Measurements from ENCODE around the gene IL24. TPM values are rescaled to one million over a fixed set of nuclear protein-coding genes. Genes with fewer than 3 reads are reported as not detected.

IL24 gene
- total and polyA plus RNA-seq, 9 donors: 0.11 to 0.30 (median 0.15) TPM; not detected in 2

DNA sequence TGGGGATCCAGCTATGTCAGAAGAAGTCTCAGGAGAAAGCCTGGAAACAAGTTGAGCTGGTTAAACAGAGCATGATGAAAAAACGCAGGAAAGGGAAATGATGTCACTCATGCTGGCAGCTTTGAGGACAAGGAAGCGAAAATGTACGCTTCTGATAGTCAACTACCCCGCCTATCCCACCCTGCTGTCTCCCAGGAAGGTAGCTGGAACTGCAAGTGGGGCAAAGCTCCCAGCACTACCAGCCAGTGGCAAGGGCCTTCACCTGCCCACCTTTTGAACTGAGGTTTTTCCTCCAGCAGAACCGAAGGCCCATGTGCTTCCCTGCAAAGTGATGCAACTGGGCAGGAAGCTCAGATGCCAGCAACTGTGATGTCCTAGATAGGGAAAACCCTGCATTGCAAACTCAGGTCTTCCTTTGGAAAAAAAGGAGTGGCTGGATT is 38.1 kb upstream of the IL24 start:
- H3K36me3 ChIP-seq (ENCODE audit: control insufficient read depth, insufficient read depth, low read length): no peaks in the 10 kb centered on the region
- H3K27ac ChIP-seq (ENCODE audit: low read length): no peak overlapping the region
- DNase-seq: peak; percentile 59
- 45% methylated on average over 3 of the region's 5 CpGs for WGBS (ENCODE audit: insufficient coverage)
- H3K9me3 ChIP-seq (replicated peaks; ENCODE audit: control insufficient read depth, low read depth, low read length): no peaks in the 10 kb centered on the region
- no peak overlapping the region for H3K4me3 ChIP-seq (ENCODE audit: low read length)
- peaks cover 11% of the 10 kb centered on the region for H3K27me3 ChIP-seq (ENCODE audit: control insufficient read depth, insufficient read depth, low read length)
- no peaks in the 10 kb centered on the region for H3K4me1 ChIP-seq (ENCODE audit: control insufficient read depth, insufficient read depth, low read length)

- 82% methylated on average over 2 of the region's 4 CpGs for WGBS (ENCODE audit: insufficient coverage)
Measured at GRCh38 chr1:206860165-206860564, 37.1 kb upstream of the IL24 start.

DNA sequence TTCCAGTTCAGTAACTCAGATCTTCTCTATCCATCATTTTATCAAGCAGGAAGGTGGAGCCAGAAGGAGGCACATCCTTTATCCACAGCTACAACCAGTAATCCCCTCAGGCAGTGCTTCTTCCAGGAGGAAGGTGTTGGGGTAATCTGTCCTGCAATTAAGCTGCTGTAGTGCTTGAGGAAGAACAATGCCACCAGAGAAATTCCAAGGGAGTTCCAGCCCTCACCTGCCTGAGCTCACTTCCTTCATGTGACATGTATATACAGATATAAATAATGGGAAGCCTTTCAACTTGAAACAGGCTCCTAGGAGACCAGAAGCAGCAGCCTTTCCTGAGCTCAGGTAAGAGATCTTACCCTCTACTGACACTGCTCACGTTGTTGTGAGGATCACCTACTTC is 34.0 kb upstream of the IL24 start:
- H3K4me1 ChIP-seq (ENCODE audit: control insufficient read depth, insufficient read depth, low read length): no peaks in the 10 kb centered on the region
- H3K36me3 ChIP-seq (ENCODE audit: control insufficient read depth, insufficient read depth, low read length): no peaks in the 10 kb centered on the region
- no peaks in the 10 kb centered on the region for H3K9me3 ChIP-seq (replicated peaks; ENCODE audit: control insufficient read depth, low read depth, low read length)
- H3K27ac ChIP-seq (ENCODE audit: low read length): no peak overlapping the region
- no peak for DNase-seq
- 64% methylated on average over 1 of the region's 1 CpG for WGBS (ENCODE audit: insufficient coverage)
- no peak overlapping the region for H3K4me3 ChIP-seq (ENCODE audit: low read length)
- peaks cover 20% of the 10 kb centered on the region for H3K27me3 ChIP-seq (ENCODE audit: control insufficient read depth, insufficient read depth, low read length)

More at GRCh38 chr1:206860165-206860564, 37.1 kb upstream of the IL24 start:
- Histone ChIP-seq H3K9me3 (replicated peaks; ENCODE audit: control insufficient read depth, low read depth, low read length) (no peaks in the 10 kb centered on the region), H3K27ac (ENCODE audit: low read length) (no peak overlapping the region), H3K4me1 (ENCODE audit: control insufficient read depth, insufficient read depth, low read length) (no peaks in the 10 kb centered on the region), H3K36me3 (ENCODE audit: control insufficient read depth, insufficient read depth, low read length) (no peaks in the 10 kb centered on the region), H3K4me3 (ENCODE audit: low read length) (no peak overlapping the region), H3K27me3 (ENCODE audit: control insufficient read depth, insufficient read depth, low read length) (peaks cover 13% of the 10 kb centered on the region)
- no peak for DNase-seq

DNA sequence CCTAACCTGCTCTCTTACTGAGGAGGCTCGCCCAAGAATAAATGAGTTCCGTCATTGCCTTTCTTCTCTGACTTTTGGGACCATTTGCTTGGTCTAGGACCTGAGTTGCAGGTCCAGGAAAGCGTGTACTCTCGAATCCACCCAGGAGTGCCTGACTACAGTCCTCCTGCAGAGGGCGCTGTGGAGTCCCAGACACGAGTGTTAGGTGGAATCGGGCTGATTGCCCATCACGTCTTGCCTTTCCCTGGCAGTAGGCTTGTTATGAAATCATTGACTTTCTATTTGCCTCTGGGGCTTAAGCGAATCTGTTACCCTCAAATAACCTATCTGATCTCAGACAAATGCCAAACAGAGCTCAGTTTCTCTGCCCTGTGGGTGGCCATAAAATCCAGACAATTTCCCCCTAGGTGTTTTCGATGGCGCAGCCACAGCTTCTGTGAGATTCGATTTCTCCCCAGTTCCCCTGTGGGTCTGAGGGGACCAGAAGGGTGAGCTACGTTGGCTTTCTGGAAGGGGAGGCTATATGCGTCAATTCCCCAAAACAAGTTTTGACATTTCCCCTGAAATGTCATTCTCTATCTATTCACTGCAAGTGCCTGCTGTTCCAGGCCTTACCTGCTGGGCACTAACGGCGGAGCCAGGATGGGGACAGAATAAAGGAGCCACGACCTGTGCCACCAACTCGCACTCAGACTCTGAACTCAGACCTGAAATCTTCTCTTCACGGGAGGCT is 32.1 kb upstream of the IL24 start, which contains the start of gene IL20:
IL20 (plus strand) TSS at position 685 of the 733 bp plus-strand sequence. CDS start 230 bp downstream, outside the sequence.
- DNase-seq: peak; percentile 44
- Histone ChIP-seq H3K4me3 (ENCODE audit: low read length) (no peak within 1 kb of the TSS), H3K27ac (ENCODE audit: low read length) (no peak within 1 kb of the TSS), H3K36me3 (ENCODE audit: control insufficient read depth, insufficient read depth, low read length) (no peaks in the 10 kb centered on the region), H3K9me3 (replicated peaks; ENCODE audit: control insufficient read depth, low read depth, low read length) (no peaks in the 10 kb centered on the region), H3K4me1 (ENCODE audit: control insufficient read depth, insufficient read depth, low read length) (no peaks in the 10 kb centered on the region), H3K27me3 (ENCODE audit: control insufficient read depth, insufficient read depth, low read length) (peaks cover 16% of the 10 kb centered on the region)
- 40% methylated on average over 13 of the region's 19 CpGs for WGBS (ENCODE audit: insufficient coverage)

DNA sequence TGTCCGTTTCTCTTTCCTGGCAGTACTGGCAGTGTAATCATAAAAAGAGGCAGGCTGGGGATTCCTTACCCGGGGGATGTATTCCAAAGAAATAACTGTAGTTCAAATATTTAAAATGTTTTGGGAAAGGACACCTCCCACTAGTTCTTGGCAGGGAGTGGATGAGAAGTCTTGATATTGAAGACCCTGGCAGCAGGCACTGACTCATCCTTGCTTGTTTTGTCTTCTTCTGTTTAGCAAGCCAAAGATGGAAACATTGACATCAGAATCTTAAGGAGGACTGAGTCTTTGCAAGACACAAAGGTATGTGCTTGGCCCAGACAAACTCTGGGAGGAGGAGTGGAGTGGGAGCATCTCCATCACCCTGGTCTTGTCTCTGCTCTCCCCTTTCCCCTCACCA is 31.2 kb upstream of the IL24 start:
- no peaks in the 10 kb centered on the region for H3K4me1 ChIP-seq (ENCODE audit: control insufficient read depth, insufficient read depth, low read length)
- no peak overlapping the region for H3K4me3 ChIP-seq (ENCODE audit: low read length)
- no peaks in the 10 kb centered on the region for H3K9me3 ChIP-seq (replicated peaks; ENCODE audit: control insufficient read depth, low read depth, low read length)
- peaks cover 14% of the 10 kb centered on the region for H3K27me3 ChIP-seq (ENCODE audit: control insufficient read depth, insufficient read depth, low read length)
- DNase-seq: no peak
- no peaks in the 10 kb centered on the region for H3K36me3 ChIP-seq (ENCODE audit: control insufficient read depth, insufficient read depth, low read length)
- no CpG with 5 or more reads among the region's 2 CpGs for WGBS (ENCODE audit: insufficient coverage)
- no peak overlapping the region for H3K27ac ChIP-seq (ENCODE audit: low read length)

GRCh38 chr1:206867239-206867638 is 30.0 kb upstream of the IL24 start:
- Histone ChIP-seq H3K27me3 (ENCODE audit: control insufficient read depth, insufficient read depth, low read length) (peaks cover 10% of the 10 kb centered on the region), H3K4me3 (ENCODE audit: low read length) (no peak overlapping the region), H3K36me3 (ENCODE audit: control insufficient read depth, insufficient read depth, low read length) (no peaks in the 10 kb centered on the region), H3K4me1 (ENCODE audit: control insufficient read depth, insufficient read depth, low read length) (no peaks in the 10 kb centered on the region), H3K9me3 (replicated peaks; ENCODE audit: control insufficient read depth, low read depth, low read length) (no peaks in the 10 kb centered on the region), H3K27ac (ENCODE audit: low read length) (no peak overlapping the region)
- no peak for DNase-seq
- WGBS (ENCODE audit: insufficient coverage): 80% methylated on average over 1 of the region's 1 CpG

- no peak for DNase-seq
- no peaks in the 10 kb centered on the region for H3K9me3 ChIP-seq (replicated peaks; ENCODE audit: control insufficient read depth, low read depth, low read length)
- H3K4me1 ChIP-seq (ENCODE audit: control insufficient read depth, insufficient read depth, low read length): no peaks in the 10 kb centered on the region
- no peak overlapping the region for H3K4me3 ChIP-seq (ENCODE audit: low read length)
- H3K27me3 ChIP-seq (ENCODE audit: control insufficient read depth, insufficient read depth, low read length): peaks cover 10% of the 10 kb centered on the region
- no peaks in the 10 kb centered on the region for H3K36me3 ChIP-seq (ENCODE audit: control insufficient read depth, insufficient read depth, low read length)
- H3K27ac ChIP-seq (ENCODE audit: low read length): no peak overlapping the region
Measured at GRCh38 chr1:206867716-206868115, 29.5 kb upstream of the IL24 start.

GRCh38 chr1:206868264-206868663 is 29.0 kb upstream of the IL24 start:
- peaks cover 10% of the 10 kb centered on the region for H3K27me3 ChIP-seq (ENCODE audit: control insufficient read depth, insufficient read depth, low read length)
- no peaks in the 10 kb centered on the region for H3K9me3 ChIP-seq (replicated peaks; ENCODE audit: control insufficient read depth, low read depth, low read length)
- WGBS (ENCODE audit: insufficient coverage): no CpG with 5 or more reads among the region's 1 CpG
- no peaks in the 10 kb centered on the region for H3K36me3 ChIP-seq (ENCODE audit: control insufficient read depth, insufficient read depth, low read length)
- no peak for DNase-seq
- H3K27ac ChIP-seq (ENCODE audit: low read length): no peak overlapping the region
- H3K4me1 ChIP-seq (ENCODE audit: control insufficient read depth, insufficient read depth, low read length): no peaks in the 10 kb centered on the region
- H3K4me3 ChIP-seq (ENCODE audit: low read length): no peak overlapping the region

- DNase-seq: no peak
- no peak overlapping the region for H3K4me3 ChIP-seq (ENCODE audit: low read length)
- WGBS (ENCODE audit: insufficient coverage): 100% methylated on average over 1 of the region's 3 CpGs
Measured at GRCh38 chr1:206872139-206872538, 25.1 kb upstream of the IL24 start.

GRCh38 chr1:206873603-206874188 is 23.5 kb upstream of the IL24 start:
- DNase-seq: no peak
- Histone ChIP-seq H3K27ac (ENCODE audit: low read length) (no peak overlapping the region), H3K9me3 (replicated peaks; ENCODE audit: control insufficient read depth, low read depth, low read length) (peaks cover 6% of the 10 kb centered on the region), H3K4me3 (ENCODE audit: low read length) (no peak overlapping the region), H3K27me3 (ENCODE audit: control insufficient read depth, insufficient read depth, low read length) (no peaks in the 10 kb centered on the region), H3K4me1 (ENCODE audit: control insufficient read depth, insufficient read depth, low read length) (no peaks in the 10 kb centered on the region), H3K36me3 (ENCODE audit: control insufficient read depth, insufficient read depth, low read length) (no peaks in the 10 kb centered on the region)
- WGBS (ENCODE audit: insufficient coverage): 79% methylated on average over 3 of the region's 3 CpGs

More at GRCh38 chr1:206872139-206872538, 25.1 kb upstream of the IL24 start:
- Histone ChIP-seq H3K27ac (ENCODE audit: low read length) (no peak overlapping the region), H3K27me3 (ENCODE audit: control insufficient read depth, insufficient read depth, low read length) (peaks cover 4% of the 10 kb centered on the region), H3K9me3 (replicated peaks; ENCODE audit: control insufficient read depth, low read depth, low read length) (no peaks in the 10 kb centered on the region), H3K36me3 (ENCODE audit: control insufficient read depth, insufficient read depth, low read length) (no peaks in the 10 kb centered on the region), H3K4me1 (ENCODE audit: control insufficient read depth, insufficient read depth, low read length) (no peaks in the 10 kb centered on the region)
